ENCODE data around the gene SORCS1.

SORCS1 gene

DNA sequence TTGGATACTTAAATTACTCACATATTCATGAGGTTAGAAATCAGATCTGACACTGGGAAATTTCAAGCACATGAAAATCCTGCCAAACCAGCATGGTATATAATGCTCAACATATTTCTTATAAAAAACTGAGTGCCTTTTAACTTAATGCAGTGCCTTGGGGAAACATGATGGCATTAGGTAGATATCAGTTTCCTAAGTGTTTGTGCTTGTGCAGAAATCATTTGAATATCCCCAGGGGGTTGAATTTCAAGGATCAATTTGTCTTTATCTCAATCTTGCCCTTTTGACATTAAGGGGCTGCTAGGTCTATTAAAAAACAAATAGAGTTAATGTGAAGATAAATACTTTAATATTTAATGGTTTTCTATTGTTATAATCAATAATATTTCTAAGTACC is 396.3 kb downstream of the SORCS1 start:
- Histone ChIP-seq H3K27me3 (ENCODE audit: control insufficient read depth, low read length) (no peaks in the 10 kb centered on the region), H3K27ac (ENCODE audit: low read depth, low read length) (no peak overlapping the region), H3K79me2 (ENCODE audit: control insufficient read depth, low read length) (no peaks in the 10 kb centered on the region), H3K4me2 (ENCODE audit: low read length) (no peak overlapping the region), H4K20me1 (ENCODE audit: control insufficient read depth, insufficient read depth, low read depth, low read length) (no peaks in the 10 kb centered on the region), H3K4me1 (ENCODE audit: control insufficient read depth, low read length) (no peaks in the 10 kb centered on the region), H3K36me3 (ENCODE audit: control insufficient read depth, low read length) (no peaks in the 10 kb centered on the region), H3K9me2 (replicated peaks; ENCODE audit: control insufficient read depth, low read length) (no peaks in the 10 kb centered on the region), H3K9me3 (ENCODE audit: control insufficient read depth, insufficient read depth, low read length) (no peaks in the 10 kb centered on the region; the same call in 1 of the 2 replicates), H3F3A (ENCODE audit: control insufficient read depth, insufficient read depth) (no peaks in the 10 kb centered on the region), H3K4me3 (ENCODE audit: low read length) (no peak overlapping the region)
- TF ChIP-seq EZH2phosphoT487 (IDR thresholded peaks at IDR 0.05; ENCODE audit: borderline replicate concordance, low read length) = no peak
- TF ChIP-seq, protein P1, sequence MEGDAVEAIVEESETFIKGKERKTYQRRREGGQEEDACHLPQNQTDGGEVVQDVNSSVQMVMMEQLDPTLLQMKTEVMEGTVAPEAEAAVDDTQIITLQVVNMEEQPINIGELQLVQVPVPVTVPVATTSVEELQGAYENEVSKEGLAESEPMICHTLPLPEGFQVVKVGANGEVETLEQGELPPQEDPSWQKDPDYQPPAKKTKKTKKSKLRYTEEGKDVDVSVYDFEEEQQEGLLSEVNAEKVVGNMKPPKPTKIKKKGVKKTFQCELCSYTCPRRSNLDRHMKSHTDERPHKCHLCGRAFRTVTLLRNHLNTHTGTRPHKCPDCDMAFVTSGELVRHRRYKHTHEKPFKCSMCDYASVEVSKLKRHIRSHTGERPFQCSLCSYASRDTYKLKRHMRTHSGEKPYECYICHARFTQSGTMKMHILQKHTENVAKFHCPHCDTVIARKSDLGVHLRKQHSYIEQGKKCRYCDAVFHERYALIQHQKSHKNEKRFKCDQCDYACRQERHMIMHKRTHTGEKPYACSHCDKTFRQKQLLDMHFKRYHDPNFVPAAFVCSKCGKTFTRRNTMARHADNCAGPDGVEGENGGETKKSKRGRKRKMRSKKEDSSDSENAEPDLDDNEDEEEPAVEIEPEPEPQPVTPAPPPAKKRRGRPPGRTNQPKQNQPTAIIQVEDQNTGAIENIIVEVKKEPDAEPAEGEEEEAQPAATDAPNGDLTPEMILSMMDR (IDR thresholded peaks at IDR 0.05; ENCODE audit: low read depth, low read length, poor library complexity, severe bottlenecking) = no peak

DNA sequence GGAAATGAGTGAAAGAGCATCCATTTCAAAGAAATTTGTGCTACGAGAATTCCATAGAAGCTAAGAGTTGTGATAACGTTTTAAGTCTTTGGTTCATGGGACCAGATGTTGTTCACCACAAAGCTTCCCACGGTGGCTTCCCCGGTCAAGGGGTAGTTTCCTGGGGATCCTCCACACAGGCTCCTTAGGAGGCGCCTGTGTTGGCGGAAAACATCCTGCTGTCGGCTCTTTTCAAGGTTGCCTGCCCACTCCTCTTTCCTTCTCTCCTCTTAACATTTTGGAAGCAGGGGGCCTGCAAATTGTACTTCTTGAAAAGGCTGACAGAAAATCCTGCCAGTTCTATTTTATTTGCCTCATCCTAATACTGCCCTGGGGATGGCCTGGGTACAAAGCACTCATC is 398.6 kb downstream of the SORCS1 start:
- H4K20me1 ChIP-seq (ENCODE audit: control insufficient read depth, insufficient read depth, low read depth, low read length) = no peaks in the 10 kb centered on the region
- H3F3A ChIP-seq (ENCODE audit: control insufficient read depth, insufficient read depth) = no peaks in the 10 kb centered on the region
- H3K36me3 ChIP-seq (ENCODE audit: control insufficient read depth, low read length) = no peaks in the 10 kb centered on the region
- TF ChIP-seq, protein P1 (IDR thresholded peaks at IDR 0.05; ENCODE audit: low read depth, low read length, poor library complexity, severe bottlenecking) = no peak
- no peak for TF ChIP-seq EZH2phosphoT487 (IDR thresholded peaks at IDR 0.05; ENCODE audit: borderline replicate concordance, low read length)
- no peaks in the 10 kb centered on the region for H3K27me3 ChIP-seq (ENCODE audit: control insufficient read depth, low read length)
- no peaks in the 10 kb centered on the region; the same call in 1 of the 2 replicates for H3K9me3 ChIP-seq (ENCODE audit: control insufficient read depth, insufficient read depth, low read length)
- H3K4me2 ChIP-seq (ENCODE audit: low read length) = no peak overlapping the region
- H3K79me2 ChIP-seq (ENCODE audit: control insufficient read depth, low read length) = no peaks in the 10 kb centered on the region
- no peaks in the 10 kb centered on the region for H3K4me1 ChIP-seq (ENCODE audit: control insufficient read depth, low read length)
- no peak overlapping the region for H3K4me3 ChIP-seq (ENCODE audit: low read length)
- H3K9me2 ChIP-seq (replicated peaks; ENCODE audit: control insufficient read depth, low read length) = no peaks in the 10 kb centered on the region
- no peak overlapping the region for H3K27ac ChIP-seq (ENCODE audit: low read depth, low read length)

DNA sequence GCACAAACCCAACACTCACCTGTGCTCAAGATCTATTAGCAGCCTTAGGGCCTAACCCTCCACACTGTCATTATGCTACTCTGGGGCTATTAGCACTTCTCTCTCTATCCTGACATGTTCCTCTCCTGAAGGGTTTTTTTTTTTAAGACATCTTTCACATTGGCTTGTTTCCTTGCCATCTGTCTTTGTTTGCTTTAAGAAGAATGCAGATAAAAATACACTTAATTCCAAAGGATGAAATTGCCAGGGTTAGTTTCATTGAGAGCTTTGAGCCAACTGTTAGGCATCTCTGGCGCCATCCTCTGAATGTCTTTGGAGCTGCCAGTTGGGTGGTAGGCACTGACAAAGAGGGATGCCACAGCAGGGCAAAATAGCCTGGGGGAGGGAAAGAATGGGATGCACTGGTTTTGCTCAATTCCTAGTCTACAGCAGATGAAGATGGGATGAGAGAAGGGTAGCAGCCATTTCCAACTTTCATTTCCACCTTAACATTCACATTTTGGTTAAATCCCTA is 399.2 kb downstream of the SORCS1 start:
- Histone ChIP-seq H3K27me3 (ENCODE audit: control insufficient read depth, low read length) (no peaks in the 10 kb centered on the region), H3K9me3 (ENCODE audit: control insufficient read depth, insufficient read depth, low read length) (no peaks in the 10 kb centered on the region; the same call in 1 of the 2 replicates), H3K27ac (ENCODE audit: low read depth, low read length) (no peak overlapping the region), H3K4me1 (ENCODE audit: control insufficient read depth, low read length) (no peaks in the 10 kb centered on the region), H3K79me2 (ENCODE audit: control insufficient read depth, low read length) (no peaks in the 10 kb centered on the region), H4K20me1 (ENCODE audit: control insufficient read depth, insufficient read depth, low read depth, low read length) (no peaks in the 10 kb centered on the region), H3K4me3 (ENCODE audit: low read length) (no peak overlapping the region), H3K36me3 (ENCODE audit: control insufficient read depth, low read length) (no peaks in the 10 kb centered on the region), H3K4me2 (ENCODE audit: low read length) (no peak overlapping the region), H3F3A (ENCODE audit: control insufficient read depth, insufficient read depth) (no peaks in the 10 kb centered on the region), H3K9me2 (replicated peaks; ENCODE audit: control insufficient read depth, low read length) (no peaks in the 10 kb centered on the region)
- TF ChIP-seq, protein P1 (IDR thresholded peaks at IDR 0.05; ENCODE audit: low read depth, low read length, poor library complexity, severe bottlenecking) = no peak
- TF ChIP-seq EZH2phosphoT487 (IDR thresholded peaks at IDR 0.05; ENCODE audit: borderline replicate concordance, low read length) = no peak
